Effector CD8-positive, alpha-beta T cell (primary cell): Measurements from ENCODE around the gene IQGAP2.
"Not testable (repeated sequence)": the region's sequence is repeated elsewhere in the genome, so short reads cannot be mapped to it uniquely, and the experiment has no call there.

Experiments used
- DNase-seq: peaks from one replicate; lab custom pipeline; 2025; lab: John Stamatoyannopoulos, UW

The IQGAP2 gene

DNA sequence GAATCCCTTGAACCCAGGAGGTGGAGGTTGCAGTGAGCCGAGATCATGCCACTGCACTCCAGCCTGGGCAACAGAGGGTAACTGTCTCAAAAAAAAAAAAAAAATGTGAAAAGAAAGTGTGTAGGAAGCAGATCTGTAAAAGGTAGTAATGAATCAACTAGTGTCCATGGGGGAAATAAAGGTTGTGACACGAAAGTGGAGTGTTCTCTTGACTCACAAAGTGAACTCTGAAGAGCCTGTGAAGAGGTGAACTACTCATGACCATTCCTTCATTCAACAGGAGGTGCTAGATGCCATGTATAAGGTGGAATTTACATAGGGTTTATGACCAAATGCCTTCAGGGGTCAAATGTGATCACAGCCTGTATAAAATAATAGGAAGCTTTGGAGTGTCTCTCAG is 12.8 kb downstream of the IQGAP2 start:
- no peak for DNase-seq

DNA sequence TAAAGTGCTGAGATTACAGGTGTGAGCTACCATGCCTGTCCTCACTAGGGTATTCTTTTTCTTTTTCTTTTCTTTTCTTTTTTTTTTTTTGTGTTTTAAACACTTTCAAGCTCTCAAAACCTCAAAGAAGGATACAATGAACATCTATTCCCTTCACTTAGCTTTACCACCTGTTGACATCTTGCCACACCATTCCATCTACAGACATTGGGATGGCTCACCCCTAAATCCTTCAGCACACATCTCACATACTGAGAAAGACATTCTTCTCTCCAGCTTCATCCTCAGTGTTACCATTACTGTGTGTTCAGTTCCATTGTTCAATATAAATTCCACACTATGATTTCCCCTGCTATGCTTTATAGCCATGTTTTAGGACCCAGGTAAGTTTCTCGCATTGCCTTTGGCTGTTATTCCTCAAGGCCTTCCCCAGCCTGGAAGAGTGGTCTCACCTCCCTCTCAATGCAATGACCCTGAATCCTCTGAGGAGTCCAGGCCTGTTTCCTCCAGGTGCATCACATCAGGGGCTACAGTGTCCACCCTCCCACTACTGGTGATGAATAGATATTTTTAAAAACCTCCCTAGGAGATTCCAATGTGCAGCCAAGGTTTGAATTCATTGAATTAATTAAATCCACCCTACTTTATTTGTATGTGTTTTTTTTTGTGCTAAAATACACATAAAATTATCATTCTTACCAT is 16.7 kb downstream of the IQGAP2 start:
- DNase-seq: no peak

DNA sequence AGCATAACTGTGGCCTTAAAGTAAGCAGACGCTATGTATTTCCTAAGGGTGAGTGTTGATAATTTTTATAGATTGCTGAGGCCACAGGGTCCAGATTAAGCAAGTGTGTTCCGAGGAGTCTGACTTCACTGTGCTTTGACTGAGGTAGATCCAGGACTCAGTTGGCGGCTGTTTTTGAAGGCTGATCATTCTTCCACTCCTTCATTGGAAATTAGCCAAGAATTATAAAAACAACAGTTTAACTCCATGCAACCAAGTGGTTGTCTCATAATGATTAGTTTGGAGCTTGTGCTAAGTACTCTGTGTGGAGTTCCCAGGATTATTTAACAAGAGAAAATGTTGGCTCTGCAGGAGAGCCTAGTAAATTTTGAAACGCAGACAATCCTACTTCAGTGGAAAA is 19.1 kb downstream of the IQGAP2 start:
- no peak for DNase-seq

DNA sequence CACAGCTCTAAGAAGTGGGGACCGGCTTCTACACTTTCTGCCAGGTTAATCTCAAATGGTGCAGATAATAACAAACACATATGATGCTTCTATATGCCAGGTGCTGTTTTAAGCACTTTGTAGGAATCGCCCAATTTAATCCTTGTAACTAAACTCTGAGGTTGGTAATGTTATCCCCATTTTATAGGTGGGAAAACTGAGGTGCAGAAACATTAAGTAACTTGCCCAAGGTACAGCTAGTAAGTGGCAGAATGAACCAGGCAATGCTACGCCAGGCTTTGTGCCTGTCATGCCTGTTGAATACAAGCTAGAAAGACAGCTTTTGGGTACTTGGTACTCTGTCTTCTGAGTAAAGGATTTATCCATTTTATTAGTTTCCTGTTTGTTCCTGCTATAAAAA is 19.7 kb downstream of the IQGAP2 start:
- no peak for DNase-seq

DNA sequence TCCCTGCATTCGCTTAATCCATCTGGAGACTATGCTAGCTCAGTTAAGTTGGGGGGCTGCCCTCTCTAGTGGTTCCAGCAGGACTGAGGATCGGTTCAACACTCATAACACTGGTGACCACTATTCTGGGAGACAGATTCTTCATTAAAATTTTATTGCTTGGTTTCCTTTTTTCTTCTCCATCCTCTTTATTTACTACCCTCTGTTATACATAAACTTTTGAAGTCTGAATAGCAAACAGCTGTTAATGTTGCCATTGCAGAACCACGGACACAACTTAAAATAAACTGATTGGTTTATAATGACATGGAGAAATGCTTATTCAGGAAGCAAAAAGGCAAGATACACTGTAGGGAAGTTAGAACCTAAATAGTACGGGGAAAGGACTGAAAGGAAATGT is 22.1 kb downstream of the IQGAP2 start:
- DNase-seq: no peak

DNA sequence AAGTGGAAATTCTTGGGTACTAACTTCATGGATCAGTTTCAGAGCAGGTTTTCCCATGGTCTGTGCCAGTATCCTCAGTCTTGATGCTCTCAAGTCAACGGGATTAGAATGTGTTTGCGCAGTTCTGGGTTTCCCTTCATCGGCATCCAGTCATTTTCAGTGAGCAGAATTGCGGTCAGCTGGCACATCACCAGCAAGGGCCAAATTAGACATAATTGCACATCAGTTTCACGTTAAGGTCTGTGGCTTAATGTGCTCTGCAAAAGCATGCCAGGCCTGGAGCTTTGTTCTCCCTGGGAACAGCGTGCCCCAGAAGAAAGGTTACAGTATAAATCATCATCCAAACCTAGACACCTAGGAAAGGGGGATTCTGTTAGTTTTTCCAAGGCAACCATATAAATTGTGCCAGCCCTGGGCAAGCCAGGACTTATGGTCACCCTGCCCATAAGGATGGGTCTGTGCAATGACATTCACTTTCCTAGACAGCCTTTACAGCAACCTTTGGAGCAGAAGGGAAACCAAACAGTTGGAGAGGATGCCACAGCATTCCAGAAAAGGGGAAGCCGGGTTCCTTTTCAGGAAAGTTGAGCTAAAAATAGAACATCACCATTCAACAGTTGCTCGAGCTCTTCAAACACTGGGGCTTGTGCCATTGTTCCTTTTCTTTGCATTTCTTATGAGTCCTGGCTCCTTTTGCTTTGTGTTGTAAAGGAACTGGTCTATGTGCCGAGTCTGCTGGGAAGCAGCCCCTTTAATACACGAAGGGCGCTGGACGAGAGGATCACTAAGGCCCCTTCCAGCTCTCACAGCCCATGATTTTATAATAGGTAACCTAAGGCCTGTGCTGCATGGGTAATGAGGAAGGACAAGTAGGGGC is 23.1 kb downstream of the IQGAP2 start:
- no peak for DNase-seq

DNA sequence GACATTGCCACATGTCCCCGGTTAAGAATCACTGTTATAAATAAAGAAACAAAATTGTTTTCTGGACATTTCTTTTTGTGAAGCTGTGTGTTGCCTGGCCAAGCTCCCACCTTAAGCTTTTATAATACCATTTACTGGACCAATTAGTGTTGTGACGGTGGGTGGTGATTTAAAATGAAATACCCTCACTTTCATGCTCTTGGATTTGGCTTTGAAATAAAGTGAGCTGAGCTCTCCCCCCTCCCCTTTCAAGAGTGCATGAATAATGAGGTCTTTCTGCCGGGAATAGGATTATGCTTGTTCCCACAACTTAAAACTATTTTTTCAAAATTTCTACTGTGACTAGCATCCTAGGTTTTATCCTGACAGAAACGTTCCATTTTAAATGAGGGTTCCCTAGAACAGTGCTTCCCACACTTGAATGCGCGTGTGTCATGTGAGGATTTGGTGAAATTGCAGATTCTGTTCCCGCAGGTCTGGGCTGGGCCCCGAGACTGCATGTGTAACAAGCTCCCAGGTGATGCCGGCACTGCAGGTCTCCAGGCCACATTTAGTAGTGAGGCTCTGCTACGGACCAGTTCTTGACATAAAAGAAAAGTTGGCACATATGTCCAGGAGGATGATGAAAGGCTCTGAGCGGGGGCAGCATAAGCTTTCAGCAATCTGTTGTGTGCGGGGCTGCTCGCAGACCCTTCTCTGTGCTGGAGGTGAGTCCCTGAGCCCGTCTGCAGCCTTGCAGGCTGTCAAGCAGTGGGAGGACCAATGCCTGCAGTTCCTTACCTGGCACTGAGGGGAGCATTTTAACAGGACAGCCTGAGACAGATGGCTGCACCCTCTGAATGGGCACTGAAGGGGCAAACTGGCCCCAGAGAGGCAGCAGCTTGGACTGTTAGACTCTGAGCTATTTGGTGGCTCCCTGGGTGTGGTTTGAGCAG is 24.4 kb downstream of the IQGAP2 start:
- DNase-seq: no peak

DNA sequence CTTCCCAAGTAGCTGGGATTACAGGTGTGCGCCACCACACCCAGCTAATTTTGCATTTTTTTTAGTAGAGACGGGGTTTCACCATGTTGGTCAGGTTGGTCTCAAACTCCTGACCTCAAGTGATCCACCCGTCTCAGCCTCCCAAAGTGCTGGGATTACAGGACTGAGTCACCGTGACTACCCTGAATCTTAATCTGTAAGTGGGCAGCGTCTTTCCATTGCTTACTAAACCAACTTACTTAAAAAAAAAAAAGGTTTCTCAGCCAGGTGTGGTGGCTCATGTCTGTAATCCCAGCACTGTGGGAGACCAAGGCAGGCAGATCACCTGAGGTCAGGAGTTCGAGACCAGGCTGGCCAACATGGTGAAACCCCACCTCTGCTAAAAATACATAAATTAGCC is 25.5 kb downstream of the IQGAP2 start:
- DNase-seq: not testable (repeated sequence)

DNA sequence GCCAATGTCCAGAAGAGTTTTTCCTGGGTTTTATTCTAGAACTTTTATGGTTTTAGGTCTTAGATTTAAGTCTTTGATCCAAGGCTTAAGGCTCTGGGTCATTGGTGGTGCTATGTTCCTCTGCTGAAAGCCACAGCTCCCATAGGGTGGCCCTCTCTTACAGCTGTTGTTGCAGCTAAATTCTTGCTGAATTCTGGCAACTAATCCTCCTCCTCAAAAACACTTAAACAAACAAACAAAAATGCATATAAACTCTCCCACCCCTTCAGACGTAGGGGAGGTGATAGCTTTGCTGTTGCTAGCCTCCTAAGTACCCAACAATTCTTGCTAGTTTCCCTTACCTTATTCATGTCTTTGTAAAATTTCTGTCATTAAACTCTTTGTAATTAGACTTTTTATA is 30.2 kb downstream of the IQGAP2 start:
- no peak for DNase-seq

DNA sequence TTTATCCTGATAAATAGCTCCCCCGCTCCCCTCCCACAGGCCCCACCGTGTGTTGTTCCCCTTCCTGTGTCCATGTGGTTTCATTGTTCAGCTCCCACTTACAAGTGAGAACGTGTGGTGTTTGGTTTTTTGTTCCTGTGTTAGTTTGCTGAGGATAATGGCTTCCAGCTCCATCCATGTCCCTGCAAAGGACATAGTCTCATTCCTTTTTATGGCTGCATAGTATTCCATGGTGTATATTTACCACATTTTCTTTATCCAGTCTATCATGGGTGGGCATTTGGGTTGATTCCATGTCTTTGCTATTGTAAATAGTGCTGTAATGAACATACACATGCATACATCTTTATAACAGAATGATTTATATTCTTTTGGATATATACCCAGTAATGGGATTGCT is 34.4 kb downstream of the IQGAP2 start:
- DNase-seq: not testable (repeated sequence)

DNA sequence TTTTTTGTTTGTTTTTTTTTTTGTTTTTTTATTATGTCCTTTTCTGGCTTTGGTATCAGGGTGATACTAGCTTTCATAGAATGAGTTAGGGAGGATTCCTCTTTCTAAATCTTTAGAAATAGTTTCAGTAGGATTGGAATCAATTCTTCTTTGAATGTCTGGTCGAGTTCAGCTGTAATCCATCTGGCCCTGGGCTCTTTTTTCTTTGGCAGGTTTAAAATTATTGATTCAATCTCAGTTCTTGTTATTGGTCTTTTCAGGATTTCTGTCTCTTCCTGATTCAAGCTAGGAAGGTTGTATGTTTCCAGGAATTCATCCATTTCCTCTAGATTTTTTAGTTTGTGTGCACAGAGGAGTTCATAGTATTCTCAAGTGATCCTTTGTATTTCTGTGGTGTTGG is 34.9 kb downstream of the IQGAP2 start:
- no peak for DNase-seq

DNA sequence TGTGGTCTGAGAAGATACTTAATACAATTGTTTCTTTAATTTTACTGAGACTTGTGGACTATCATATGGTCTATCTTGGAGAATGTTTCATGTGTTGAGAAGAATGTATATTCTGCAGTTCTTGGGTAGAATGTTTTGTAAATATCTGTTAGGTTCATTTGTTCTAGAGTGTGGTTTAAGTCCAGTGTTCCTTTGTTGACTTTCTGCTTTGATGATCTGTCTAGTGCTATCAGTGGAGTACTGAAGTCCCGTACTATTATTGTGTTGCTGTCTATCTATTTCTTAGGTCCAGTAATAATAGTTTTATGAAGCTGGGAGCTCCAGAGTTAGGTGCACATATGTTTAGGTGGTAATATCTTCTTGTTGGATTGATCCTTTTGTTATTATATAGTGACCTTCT is 36.1 kb downstream of the IQGAP2 start:
- no peak for DNase-seq

DNA sequence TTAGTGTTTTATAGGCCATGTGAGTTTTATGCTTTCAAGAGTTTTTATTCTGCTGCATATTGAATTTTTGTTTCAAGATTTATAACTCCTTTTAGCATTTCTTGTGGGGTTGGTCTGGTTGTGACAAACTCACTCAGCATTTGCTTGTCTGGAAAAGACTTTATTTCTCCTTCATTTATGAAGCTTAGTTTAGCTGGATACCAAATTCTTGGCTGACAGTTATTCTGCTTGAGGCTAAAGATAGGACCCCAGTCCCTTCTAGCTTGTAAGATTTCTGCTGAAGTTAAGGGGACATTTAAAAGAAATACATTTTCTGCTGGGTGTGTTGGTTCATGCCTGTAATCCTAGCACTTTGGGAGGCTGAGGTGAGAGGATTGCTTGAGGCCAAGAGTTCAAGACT is 36.8 kb downstream of the IQGAP2 start:
- no peak for DNase-seq

DNA sequence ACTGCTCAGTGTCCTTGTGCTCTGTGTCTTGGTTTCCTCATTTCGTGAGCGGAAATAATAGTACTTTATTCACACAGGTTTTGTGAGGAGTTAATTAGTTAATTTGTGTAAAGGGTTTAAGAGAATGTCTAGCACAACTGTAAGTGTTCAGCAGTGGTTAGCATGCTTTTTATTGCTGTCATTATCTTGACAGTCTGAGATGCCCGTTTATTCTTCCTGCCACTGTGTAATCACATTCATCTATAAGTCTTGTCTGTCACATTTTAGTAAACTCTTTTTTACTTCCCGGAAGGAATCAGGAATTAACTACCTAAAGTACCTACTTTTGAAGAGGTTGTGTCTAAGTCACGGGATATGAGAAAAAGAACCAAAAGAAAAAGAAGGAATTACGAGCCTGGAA is 38.0 kb downstream of the IQGAP2 start:
- DNase-seq: no peak

DNA sequence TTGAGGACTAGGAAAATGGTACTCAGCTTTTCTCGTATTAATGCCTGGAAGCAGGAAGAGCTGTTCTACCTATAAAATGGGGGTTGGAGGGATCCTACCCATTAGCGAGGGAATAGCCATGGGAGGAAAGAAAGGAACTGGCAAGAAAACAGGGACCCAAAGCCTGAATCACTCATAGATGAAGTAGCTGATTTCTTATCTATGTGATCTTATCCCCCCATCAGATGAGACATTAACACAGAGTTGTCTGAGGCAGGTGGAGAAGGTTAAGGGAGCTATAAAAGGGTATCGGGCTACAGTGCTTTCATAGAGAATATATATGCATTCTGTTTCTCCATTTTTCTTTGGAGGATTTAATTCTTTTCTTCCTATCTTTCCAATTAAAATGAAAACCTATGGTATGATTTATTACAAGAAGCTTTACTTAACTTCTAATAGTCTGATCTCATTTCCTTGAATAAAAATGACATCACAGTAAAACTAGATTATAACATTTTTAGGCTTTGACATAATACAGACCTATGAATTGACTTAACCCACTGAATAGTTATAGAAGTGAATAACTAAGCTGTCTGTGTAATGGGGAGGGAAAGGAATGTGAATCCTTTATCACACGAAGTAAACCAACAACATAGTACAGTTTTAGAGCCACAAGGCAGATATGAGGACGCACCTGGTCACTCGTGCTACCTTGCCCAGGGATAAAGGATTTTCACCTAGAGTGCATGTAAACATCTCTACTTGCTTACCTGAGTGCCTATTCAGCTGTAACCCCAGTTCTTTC is 39.0 kb downstream of the IQGAP2 start:
- no peak for DNase-seq

DNA sequence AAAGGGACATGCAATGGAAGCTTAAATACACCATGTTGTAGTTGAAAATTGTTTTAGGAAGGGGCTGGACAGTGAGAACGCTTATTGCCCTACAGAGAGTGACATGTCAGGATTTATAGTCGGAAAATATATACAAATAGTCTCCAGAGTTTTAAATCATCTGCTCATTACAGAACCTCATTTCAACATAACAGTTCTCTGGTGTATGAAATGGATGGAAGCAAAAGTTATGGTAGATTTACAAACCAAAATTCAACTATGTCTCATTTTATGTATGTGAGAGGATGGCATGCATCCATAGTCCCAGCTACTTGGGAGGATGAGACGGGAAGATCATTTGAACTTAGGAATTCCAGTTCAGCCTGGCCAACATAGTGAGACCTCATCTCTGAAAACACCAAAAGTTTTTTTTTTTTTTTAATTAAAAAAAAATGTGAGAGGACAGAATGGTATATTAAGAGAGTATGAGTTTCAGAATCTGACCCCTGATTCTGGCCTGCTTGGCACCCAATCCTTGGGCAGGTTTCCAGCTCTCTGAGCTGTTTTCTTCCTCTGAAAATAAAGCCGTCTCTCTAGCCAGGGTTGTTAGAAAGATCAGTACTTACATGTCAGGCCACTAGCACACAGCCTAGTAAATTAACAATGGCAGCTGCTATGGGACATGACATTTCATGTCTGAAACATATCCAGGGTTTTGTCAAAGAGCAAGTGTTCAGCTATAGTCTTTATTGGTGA is 40.1 kb downstream of the IQGAP2 start:
- DNase-seq: no peak

DNA sequence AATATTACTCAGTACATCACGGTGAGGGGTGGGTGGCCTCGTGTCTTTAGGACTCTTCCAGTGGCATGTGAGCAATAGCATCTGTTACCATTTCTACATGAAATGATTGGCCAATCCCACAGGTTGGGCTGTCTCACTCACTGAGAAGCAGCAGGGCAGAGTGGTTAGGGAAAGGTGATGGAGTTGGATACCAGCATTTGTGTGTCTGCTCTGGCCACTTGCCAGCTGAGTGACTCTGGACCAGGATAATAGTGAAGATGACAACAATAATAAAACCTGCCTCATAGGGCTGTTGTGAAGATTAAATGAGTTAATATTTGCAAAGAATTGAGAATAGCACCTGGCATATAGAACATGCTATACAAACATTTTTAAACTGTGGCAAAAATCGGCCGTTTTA is 42.0 kb downstream of the IQGAP2 start:
- no peak for DNase-seq

DNA sequence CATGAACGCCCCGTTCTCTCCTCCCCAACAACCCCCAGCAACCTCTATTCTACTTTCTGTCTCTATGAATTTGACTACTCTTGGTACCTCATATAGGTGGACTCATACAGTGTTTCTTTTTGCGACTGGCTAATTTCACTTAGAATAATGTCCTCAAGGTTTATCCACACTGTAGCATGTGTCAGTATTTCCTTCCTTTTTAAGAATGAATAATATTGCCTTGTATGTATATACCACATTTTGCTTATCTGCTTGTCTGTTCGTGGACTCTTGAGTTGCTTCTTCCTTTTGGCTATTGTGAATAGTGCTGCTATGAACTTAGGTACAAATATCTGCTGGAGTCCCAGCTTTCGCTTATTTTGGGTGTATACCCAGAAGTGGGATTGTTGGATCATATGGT is 42.7 kb downstream of the IQGAP2 start:
- no peak for DNase-seq

DNA sequence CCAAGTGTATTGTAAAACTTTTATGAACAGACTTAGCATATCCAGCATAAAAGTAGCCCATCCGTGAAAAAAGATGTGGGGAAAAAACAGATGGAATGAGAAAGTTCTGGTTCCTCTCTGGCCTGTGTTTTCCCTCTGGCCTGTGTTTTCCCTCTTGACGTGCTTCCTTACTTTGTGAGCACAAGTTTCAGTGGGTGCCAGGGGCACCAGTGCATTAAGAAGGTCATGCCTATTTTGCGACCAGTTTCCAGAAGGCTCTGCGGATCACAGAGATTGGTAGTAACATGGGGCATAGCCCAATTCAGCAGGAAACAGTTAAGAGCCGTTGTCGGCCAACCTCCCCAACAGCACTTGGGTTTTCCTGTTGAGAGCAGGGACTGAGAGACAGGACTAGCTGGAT is 43.7 kb downstream of the IQGAP2 start:
- DNase-seq: no peak

DNA sequence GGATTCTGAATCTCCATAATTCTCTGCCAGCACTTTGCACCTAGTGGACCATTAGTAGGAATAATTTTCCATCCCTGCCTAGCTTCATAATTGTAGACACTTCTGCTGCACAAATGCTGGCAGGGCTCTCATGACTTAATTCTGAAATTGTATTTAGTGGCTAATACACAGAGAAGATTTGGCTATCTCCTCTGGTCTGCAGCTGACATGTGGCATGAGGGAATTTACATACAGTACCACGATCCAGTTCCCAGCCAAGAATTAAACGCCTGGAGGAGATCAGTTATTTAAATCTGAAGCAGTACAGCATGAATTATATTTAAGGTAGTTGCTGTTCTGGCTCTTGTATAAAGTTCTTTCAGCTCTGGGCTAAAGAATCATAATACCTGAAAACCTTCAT is 46.5 kb downstream of the IQGAP2 start:
- no peak for DNase-seq

DNA sequence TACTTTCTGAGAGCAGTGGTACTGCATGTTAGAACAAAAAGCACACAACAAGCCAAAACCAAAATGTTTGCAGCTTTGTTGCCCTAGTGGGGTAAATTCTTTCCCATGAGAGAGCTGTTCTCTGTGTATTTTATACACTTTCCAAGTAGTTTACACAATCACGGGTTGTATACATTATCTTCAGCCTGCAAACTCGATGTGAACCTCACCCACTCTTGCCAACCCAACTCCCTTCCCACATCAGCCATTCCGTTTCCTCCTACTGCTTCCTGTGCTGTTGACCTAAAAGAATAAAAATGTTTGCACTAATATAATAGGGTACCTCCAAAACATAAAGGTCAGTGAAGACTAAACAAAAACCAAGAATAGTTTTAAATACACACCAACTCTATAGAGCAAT is 47.0 kb downstream of the IQGAP2 start:
- no peak for DNase-seq
